HG02798 (cell line): ENCODE measurements around the gene RGS6.

Experiments used
- ATAC-seq: cut with Tn5 transposase; IDR thresholded peaks from one replicate; pipeline ENCODE4 v1.9.1; 2021; ENCODE audit warnings: mild to moderate bottlenecking; ENCODE audit not compliant: unreplicated experiment, poor library complexity

The RGS6 gene

GRCh38 chr14:72201645-72202044 is 269.4 kb downstream of the RGS6 start:
- ATAC-seq: no peak

- ATAC-seq: no peak
Observed at GRCh38 chr14:72213424-72213823, 281.2 kb downstream of the RGS6 start.

GRCh38 chr14:72215080-72215479 is 282.9 kb downstream of the RGS6 start:
- ATAC-seq: no peak

GRCh38 chr14:72217135-72217534 is 284.9 kb downstream of the RGS6 start:
- no peak for ATAC-seq

GRCh38 chr14:72222046-72222445 is 289.8 kb downstream of the RGS6 start:
- ATAC-seq: no peak

DNA sequence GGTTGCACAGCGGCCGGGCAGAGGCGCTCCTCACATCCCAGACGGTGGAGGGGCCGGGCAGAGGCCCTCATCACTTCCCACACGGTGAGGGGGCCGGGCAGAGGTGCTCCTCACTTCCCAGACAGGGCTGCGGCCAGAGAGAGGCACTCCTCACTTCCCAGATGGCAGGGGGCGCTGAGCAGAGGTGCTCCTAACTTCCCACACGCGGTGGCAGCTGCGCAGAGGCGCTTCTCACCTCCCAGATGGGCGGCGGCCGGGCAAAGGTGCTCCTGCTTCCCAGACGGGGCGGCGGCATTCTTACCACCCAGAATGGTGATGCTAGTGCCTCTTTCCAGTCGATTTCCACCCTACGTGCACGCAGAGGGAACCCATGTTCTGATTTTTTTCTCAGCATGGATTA is 304.4 kb downstream of the RGS6 start:
- ATAC-seq: no peak

GRCh38 chr14:72237722-72238666 is 305.8 kb downstream of the RGS6 start:
- no peak for ATAC-seq

DNA sequence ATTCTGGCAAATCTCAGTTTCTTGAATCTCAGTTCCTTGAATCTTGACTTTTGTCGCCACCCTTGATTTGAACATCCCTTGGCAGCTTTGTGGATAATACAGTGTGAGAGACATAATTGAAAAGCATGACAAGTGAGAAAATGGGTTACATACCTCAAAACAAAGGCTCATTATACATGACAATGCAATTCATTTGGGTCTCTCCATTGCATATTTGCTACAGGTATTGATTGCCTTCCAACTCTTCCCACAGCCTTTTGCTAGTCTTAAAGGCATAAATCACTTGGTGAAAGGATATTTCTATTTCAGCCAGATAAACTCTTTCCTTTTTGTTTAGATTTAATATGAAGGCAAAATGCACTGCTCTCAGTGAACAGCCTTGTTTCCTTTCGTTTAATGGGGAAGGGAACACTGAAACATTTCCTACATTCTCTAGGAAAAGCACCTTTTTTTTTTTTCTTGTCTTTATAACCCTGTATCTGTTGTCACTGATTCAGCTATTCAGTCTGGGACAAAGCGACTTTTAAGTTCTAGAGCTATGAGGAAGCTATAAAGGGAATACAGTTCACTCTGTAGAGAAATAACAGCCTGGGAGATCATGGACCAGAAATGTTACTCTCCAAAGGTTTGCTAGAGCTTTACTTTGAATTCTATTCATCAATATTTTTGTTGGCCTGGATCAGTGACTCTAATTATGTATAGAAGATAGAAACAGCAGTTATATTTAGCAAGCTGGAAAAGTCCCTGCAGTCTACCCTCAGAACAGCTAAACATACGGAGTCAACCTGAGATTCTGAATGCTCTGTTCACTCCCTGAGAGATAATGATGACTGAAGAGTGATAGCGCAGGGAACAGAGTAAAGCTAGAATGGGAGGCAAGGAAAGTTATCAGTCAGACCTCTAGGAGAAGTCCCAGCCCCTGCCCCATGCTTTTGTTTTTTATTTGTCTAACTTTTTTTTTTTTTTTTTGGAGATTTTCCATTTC is 311.4 kb downstream of the RGS6 start:
- ATAC-seq: no peak

- ATAC-seq: no peak
Observed at GRCh38 chr14:72247896-72248465, 315.8 kb downstream of the RGS6 start.

DNA sequence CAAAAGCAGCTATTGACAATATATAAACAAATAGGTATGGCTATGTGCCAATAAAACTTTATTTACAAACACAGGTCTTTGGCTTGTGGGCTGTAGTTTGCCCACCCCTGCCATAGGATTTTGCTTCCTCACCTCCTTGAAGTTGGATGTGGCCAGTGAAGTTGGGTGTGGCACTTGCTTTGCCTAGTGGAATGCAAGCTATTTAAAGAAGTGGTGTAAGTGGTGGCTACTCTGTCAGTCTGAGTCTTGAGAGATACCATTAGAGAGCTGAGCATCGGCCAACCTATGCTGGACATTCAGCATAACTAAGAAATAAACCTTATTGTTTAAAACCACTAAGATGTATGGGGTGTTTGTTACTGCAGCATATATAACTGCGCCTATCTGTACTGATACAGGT is 321.3 kb downstream of the RGS6 start:
- ATAC-seq: no peak

GRCh38 chr14:72254202-72254936 is 322.1 kb downstream of the RGS6 start:
- no peak for ATAC-seq

GRCh38 chr14:72254937-72255472 is 322.8 kb downstream of the RGS6 start:
- ATAC-seq: no peak

DNA sequence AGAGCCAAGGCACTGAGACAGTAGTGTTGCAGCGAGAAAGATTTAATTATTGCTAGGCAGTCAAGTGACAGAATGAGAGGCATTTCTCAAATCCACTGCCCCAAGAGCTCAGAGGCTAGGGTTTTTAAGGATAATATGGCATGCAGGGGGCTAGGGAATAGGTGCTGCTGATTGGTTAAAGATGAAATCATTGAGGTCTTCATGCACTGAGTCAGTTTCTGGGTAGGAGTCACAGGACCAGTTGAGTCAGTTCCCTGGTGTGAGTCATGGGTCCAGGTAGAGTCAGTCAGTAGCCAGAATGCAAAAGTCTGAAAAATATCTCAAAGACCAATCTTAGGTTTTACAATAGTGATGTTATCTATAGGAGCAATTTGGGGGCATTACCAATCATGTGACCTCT is 323.8 kb downstream of the RGS6 start:
- no peak for ATAC-seq

GRCh38 chr14:72261068-72261467 is 328.8 kb downstream of the RGS6 start:
- no peak for ATAC-seq

GRCh38 chr14:72262771-72263170 is 330.5 kb downstream of the RGS6 start:
- ATAC-seq: no peak

GRCh38 chr14:72264716-72265115 is 332.5 kb downstream of the RGS6 start:
- no peak for ATAC-seq

GRCh38 chr14:72270147-72270727 is 338.0 kb downstream of the RGS6 start:
- ATAC-seq: no peak

DNA sequence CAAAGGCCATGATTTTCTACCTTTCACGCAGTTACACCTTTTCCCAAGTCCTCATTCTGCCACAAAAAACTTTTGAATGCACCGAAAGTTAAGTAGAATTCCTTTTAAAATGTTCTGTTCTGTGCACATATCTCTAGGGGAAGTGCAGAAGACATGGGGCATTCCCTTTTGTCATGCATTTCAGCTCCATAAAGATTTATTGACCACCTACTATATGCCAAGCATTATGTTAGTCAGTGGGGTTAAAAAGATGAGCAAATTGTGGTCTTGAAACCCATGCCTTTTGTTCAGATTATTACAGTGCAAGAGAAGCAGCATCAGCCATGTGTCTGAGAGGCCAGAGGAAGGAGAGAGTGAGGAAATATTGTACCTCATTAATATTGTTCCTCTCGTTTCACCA is 338.5 kb downstream of the RGS6 start:
- no peak for ATAC-seq

DNA sequence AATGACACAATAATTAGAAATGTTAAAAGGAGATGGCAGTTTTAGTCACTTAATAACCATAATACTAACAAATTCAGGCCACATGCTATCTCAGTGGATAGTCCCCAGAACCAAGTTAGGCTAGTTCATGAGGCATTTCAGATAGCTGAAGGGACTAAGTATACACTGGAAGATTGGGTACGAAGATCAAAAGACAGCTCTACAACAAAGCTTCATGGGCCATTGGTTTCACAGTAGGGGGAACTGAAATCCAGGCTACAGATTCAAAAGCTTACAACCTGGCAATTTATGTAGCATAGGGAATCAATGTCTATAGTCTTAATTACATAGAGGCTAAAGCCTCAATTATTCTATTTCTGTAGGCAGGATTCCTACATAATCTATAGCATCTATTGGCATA is 343.0 kb downstream of the RGS6 start:
- ATAC-seq: no peak
